HG03571 (cell line): ENCODE data around the gene GLUL.

Experiments used
- ATAC-seq: cut with Tn5 transposase; IDR thresholded peaks from one replicate; pipeline ENCODE4 v1.9.1; 2021; ENCODE audit not compliant: unreplicated experiment

The GLUL gene

GRCh38 chr1:182391362-182392049 lies at the start of gene GLUL:
TSS of gene GLUL (minus strand) at chr1:182391790. CDS start at chr1:182388737, 3,053 bp downstream.
- ATAC-seq = peak; percentile 65

GRCh38 chr1:182438326-182438725 lies 46.7 kb upstream of the GLUL start:
- ATAC-seq = no peak

GRCh38 chr1:182433580-182433979 lies 42.0 kb upstream of the GLUL start:
- no peak for ATAC-seq

- ATAC-seq = no peak
Measured at GRCh38 chr1:182431278-182431677, 39.7 kb upstream of the GLUL start.

- peak; percentile 34 for ATAC-seq
Measured at GRCh38 chr1:182430263-182431068, 38.9 kb upstream of the GLUL start.

- no peak for ATAC-seq
Measured at GRCh38 chr1:182428043-182428442, 36.5 kb upstream of the GLUL start.

- ATAC-seq = peak; percentile 78
Measured at GRCh38 chr1:182426442-182427430, 35.1 kb upstream of the GLUL start.

GRCh38 chr1:182415789-182416188 lies 24.2 kb upstream of the GLUL start:
- no peak for ATAC-seq

- ATAC-seq = no peak
Measured at GRCh38 chr1:182413969-182414368, 22.4 kb upstream of the GLUL start.

GRCh38 chr1:182413486-182413885 lies 21.9 kb upstream of the GLUL start:
- ATAC-seq = no peak

GRCh38 chr1:182410620-182411273 lies 19.2 kb upstream of the GLUL start:
- ATAC-seq = no peak

- ATAC-seq = no peak
Measured at GRCh38 chr1:182410138-182410537, 18.5 kb upstream of the GLUL start.

- ATAC-seq = no peak
Measured at GRCh38 chr1:182408435-182409075, 17.0 kb upstream of the GLUL start.

- ATAC-seq = no peak
Measured at GRCh38 chr1:182407724-182408123, 16.1 kb upstream of the GLUL start.

- ATAC-seq = no peak
Measured at GRCh38 chr1:182406012-182406411, 14.4 kb upstream of the GLUL start.

GRCh38 chr1:182405578-182405977 lies 14.0 kb upstream of the GLUL start:
- no peak for ATAC-seq

- no peak for ATAC-seq
Measured at GRCh38 chr1:182404781-182405180, 13.2 kb upstream of the GLUL start.

- no peak for ATAC-seq
Measured at GRCh38 chr1:182400567-182400966, 9.0 kb upstream of the GLUL start, which contains the start of gene TEDDM1. TSS of gene TEDDM1 (minus strand) at chr1:182400667. CDS start at chr1:182400485, 182 bp downstream.

GRCh38 chr1:182397653-182398393 lies 6.2 kb upstream of the GLUL start:
- no peak for ATAC-seq
